WTC11 (cell line): ENCODE results near the gene SFMBT1. TPM values are rescaled to one million over a fixed set of nuclear protein-coding genes. Genes with fewer than 3 reads are reported as not detected.

ENCODE experiments used
- ATAC-seq: fragments of 200-7000 bp; cut with Tn5 transposase; 2 replicates; pipeline ENCODE4 v1.10.0; 2021; ENCODE audit warnings: mild to moderate bottlenecking, moderate library complexity
- CTCF ChIA-PET: fragments of 300-600 bp; sonication (Branson Sonifier 250); formaldehyde crosslinking; loops from one replicate; lab custom pipeline; 2021; ENCODE audit warnings: antibody characterized with exemption; lab: Charles Lee
- POLR2A ChIA-PET: fragments of 350-600 bp; sonication (Branson Sonifier 250); formaldehyde crosslinking; loops from one replicate; lab custom pipeline; 2021; ENCODE audit warnings: antibody characterized with exemption; lab: Charles Lee
- DNase-seq: peaks from one replicate; pipeline ENCODE4 v3.0.0; 2021; ENCODE audit warnings: low spot score
- H3K27ac Mint-ChIP-seq: 2 replicates; pipeline ENCODE4 v1.8.0; 2021; ENCODE audit warnings: mixed read lengths
- H3K27me3 Mint-ChIP-seq: 2 replicates; pipeline ENCODE4 v1.8.0; 2021; ENCODE audit warnings: low read depth, mild to moderate bottlenecking, moderate library complexity, mixed read lengths
- H3K36me3 Mint-ChIP-seq: 2 replicates; pipeline ENCODE4 v1.8.0; 2021; ENCODE audit warnings: mixed read lengths
- H3K4me1 Mint-ChIP-seq: 2 replicates; pipeline ENCODE4 v1.8.0; 2022; ENCODE audit warnings: mixed read lengths
- H3K4me3 Mint-ChIP-seq: 2 replicates; pipeline ENCODE4 v1.8.0; 2021; ENCODE audit warnings: mild to moderate bottlenecking, moderate library complexity, mixed read lengths
- H3K9me3 Mint-ChIP-seq: 2 replicates; pipeline ENCODE4 v1.8.0; 2021; ENCODE audit warnings: mixed read lengths
- AR ChIP-seq: fragments of 250-450 bp; sonication (Bioruptor Pico); IDR thresholded peaks from 2 replicates; pipeline ENCODE4 v1.9.0; 2021; ENCODE audit warnings: mild to moderate bottlenecking
- ATF2 ChIP-seq: sonication (generic); formaldehyde crosslinking; IDR thresholded peaks from 2 replicates; pipeline ENCODE4 v1.8.1; 2022; ENCODE audit warnings: low read depth, missing genetic modification reagents, borderline replicate concordance
- CBFB ChIP-seq: sonication (generic); formaldehyde crosslinking; IDR thresholded peaks from 2 replicates; pipeline ENCODE4 v1.8.1; 2022; ENCODE audit warnings: mild to moderate bottlenecking, low read depth, missing genetic modification reagents
- CTCF ChIP-seq: fragments of 200-600 bp; IDR thresholded peaks from 2 replicates; pipeline ENCODE4 v1.8.0; 2022; ENCODE audit warnings: antibody characterized with exemption
- E2F1 ChIP-seq: sonication (generic); formaldehyde crosslinking; IDR thresholded peaks from 2 replicates; pipeline ENCODE4 v1.8.0; 2022; ENCODE audit warnings: mild to moderate bottlenecking, missing genetic modification reagents
- FOXJ3 ChIP-seq: sonication (generic); formaldehyde crosslinking; IDR thresholded peaks from 2 replicates; pipeline ENCODE4 v1.9.0; 2021; ENCODE audit warnings: missing genetic modification reagents, mild to moderate bottlenecking, borderline replicate concordance
- FOXK1 ChIP-seq: sonication (generic); formaldehyde crosslinking; IDR thresholded peaks from 2 replicates; pipeline ENCODE4 v1.8.0; 2022; ENCODE audit warnings: mild to moderate bottlenecking, moderate library complexity, missing genetic modification reagents
- HMGXB4 ChIP-seq: sonication (generic); formaldehyde crosslinking; IDR thresholded peaks from 2 replicates; pipeline ENCODE4 v1.8.1; 2023; ENCODE audit warnings: mild to moderate bottlenecking, moderate library complexity, missing genetic modification reagents
- KAT7 ChIP-seq: sonication (generic); formaldehyde crosslinking; IDR thresholded peaks from 2 replicates; pipeline ENCODE4 v1.8.1; 2023; ENCODE audit warnings: missing genetic modification reagents, mild to moderate bottlenecking, borderline replicate concordance
- MLX ChIP-seq: sonication (generic); formaldehyde crosslinking; IDR thresholded peaks from 2 replicates; pipeline ENCODE4 v1.8.1; 2023; ENCODE audit warnings: mild to moderate bottlenecking, missing genetic modification reagents, moderate library complexity
- MXD4 ChIP-seq: fragments of 250-450 bp; sonication (Bioruptor Pico); IDR thresholded peaks from 2 replicates; pipeline ENCODE4 v1.8.0; 2021; ENCODE audit warnings: mild to moderate bottlenecking, moderate library complexity, borderline replicate concordance
- MYBL2 ChIP-seq: sonication (generic); formaldehyde crosslinking; IDR thresholded peaks from 2 replicates; pipeline ENCODE4 v1.8.1; 2023; ENCODE audit warnings: mild to moderate bottlenecking, moderate library complexity, missing genetic modification reagents
- SMAD3 ChIP-seq: sonication (generic); formaldehyde crosslinking; IDR thresholded peaks from 2 replicates; pipeline ENCODE4 v1.8.0; 2022; ENCODE audit warnings: missing genetic modification reagents, mild to moderate bottlenecking, borderline replicate concordance
- SMAD4 ChIP-seq: sonication (generic); formaldehyde crosslinking; IDR thresholded peaks from 2 replicates; pipeline ENCODE4 v1.8.0; 2022; ENCODE audit warnings: mild to moderate bottlenecking, missing genetic modification reagents
- SP1 ChIP-seq: sonication (generic); formaldehyde crosslinking; conservative IDR thresholded peaks from 2 replicates; pipeline ENCODE4 v1.8.1; 2022; ENCODE audit warnings: missing genetic modification reagents
- TEAD1 ChIP-seq: sonication (generic); formaldehyde crosslinking; IDR thresholded peaks from 2 replicates; pipeline ENCODE4 v1.8.0; 2022; ENCODE audit warnings: mild to moderate bottlenecking, missing genetic modification reagents
- TEAD4 ChIP-seq: sonication (generic); formaldehyde crosslinking; IDR thresholded peaks from 2 replicates; pipeline ENCODE4 v1.8.0; 2022; ENCODE audit warnings: mild to moderate bottlenecking, missing genetic modification reagents
- ZNF219 ChIP-seq: sonication (generic); formaldehyde crosslinking; IDR thresholded peaks from 2 replicates; pipeline ENCODE4 v1.8.0; 2023; ENCODE audit warnings: missing genetic modification reagents, mild to moderate bottlenecking, borderline replicate concordance
- ZNF232 ChIP-seq: sonication (generic); formaldehyde crosslinking; IDR thresholded peaks from 2 replicates; pipeline ENCODE4 v1.8.0; 2022; ENCODE audit warnings: mild to moderate bottlenecking, missing genetic modification reagents
- total RNA-seq: library from RNA; stranded (reverse); gene quantifications from 3 replicates; pipeline ENCODE4 v1.2.3, GENCODE V29; 2021

Gene SFMBT1
- total RNA-seq, 1 experiment from 2014 or later = 20.9 TPM

GRCh38 chr3:53083949-53084309 lies 38.1 kb upstream of the SFMBT1 start:
- H3K4me3 Mint-ChIP-seq = no peak overlapping the region
- POLR2A ChIA-PET = no interaction called here
- H3K36me3 Mint-ChIP-seq = no peaks in the 10 kb centered on the region
- DNase-seq (no peak), ATAC-seq (no peak)
- H3K9me3 Mint-ChIP-seq = no peaks in the 10 kb centered on the region
- TF ChIP-seq ZNF232 (CRISPR knock-in tag) (no peak), FOXK1 (CRISPR knock-in tag) (no peak), AR (CRISPR knock-in tag) (no peak), TEAD1 (CRISPR knock-in tag) (no peak), TEAD4 (CRISPR knock-in tag) (no peak), CBFB (CRISPR knock-in tag) (no peak), KAT7 (CRISPR knock-in tag) (no peak), HMGXB4 (no peak), E2F1 (CRISPR knock-in tag) (no peak), MYBL2 (no peak), CTCF (no peak), SP1 (no peak), MXD4 (no peak), SMAD3 (no peak), ZNF219 (CRISPR knock-in tag) (no peak), MLX (CRISPR knock-in tag) (no peak), FOXJ3 (no peak), ATF2 (no peak), SMAD4 (CRISPR knock-in tag) (no peak)
- H3K27me3 Mint-ChIP-seq = no peaks in the 10 kb centered on the region
- H3K27ac Mint-ChIP-seq = no peak overlapping the region
- H3K4me1 Mint-ChIP-seq = no peaks in the 10 kb centered on the region
- CTCF ChIA-PET = interaction anchor here (1.1 to 1.8 kb wide), 2 partner anchors 10 to 26 kb away, joined by 4 to 7 read pairs; no protein-coding TSS in a partner anchor
